Measurements from ENCODE around the gene FBXO48.

Gene FBXO48

DNA sequence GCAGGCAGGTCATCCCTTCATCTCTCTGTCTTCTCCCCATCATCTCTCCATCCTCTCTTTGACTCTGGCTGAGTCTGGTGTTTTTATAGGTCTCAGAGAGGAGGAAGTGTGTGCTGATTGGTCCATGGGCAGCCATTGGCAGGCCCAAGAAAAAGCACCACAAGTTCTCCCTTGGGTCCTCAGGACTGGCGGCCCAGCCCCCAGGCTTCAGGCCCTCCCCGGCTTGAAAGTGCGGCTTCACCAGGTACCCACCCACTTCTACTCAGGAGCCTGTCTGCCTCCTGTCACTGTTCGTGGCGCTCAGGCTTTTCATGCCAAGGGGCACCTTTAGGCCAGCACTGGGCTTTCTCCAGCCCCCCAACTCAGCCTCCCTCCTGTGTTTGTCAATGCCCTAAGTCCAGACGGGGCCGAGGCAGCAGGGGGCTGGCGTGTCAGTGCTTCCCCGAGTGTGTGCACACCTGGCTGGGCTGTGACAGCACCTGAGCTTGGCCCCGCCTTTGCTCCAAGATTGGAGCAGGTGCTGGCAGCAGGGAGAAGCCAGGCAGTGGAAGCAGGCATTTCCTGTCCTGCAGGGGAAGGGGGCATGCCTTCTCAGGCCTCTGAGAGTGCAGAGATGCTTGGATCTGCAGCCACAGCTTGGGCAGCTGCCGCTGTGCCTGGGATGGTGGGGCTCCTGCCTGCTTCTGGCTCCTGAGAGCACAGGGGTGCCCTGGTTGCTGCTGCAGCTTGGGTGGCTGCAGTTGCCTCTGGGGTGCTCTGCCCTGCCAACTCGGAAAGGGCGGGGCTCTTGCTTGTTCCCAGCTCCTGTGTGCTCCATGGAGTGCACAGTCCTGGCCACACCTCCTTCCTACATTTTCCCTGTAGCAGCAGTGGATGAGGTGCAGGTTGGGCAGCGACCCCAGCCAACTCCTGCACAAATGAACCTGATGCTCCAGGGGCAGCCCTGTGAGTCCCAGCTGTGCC, 34.1 kb downstream of the FBXO48 start:
- Mint-ChIP-seq H3K27ac (peak overlapping the region; percentile 6), H3K4me3 (no peak overlapping the region), H3K4me1 (peaks cover 28% of the 10 kb centered on the region), H3K27me3 (no peaks in the 10 kb centered on the region), H3K36me3 (no peaks in the 10 kb centered on the region), H3K9me3 (no peaks in the 10 kb centered on the region)
- no peak for ATAC-seq

DNA sequence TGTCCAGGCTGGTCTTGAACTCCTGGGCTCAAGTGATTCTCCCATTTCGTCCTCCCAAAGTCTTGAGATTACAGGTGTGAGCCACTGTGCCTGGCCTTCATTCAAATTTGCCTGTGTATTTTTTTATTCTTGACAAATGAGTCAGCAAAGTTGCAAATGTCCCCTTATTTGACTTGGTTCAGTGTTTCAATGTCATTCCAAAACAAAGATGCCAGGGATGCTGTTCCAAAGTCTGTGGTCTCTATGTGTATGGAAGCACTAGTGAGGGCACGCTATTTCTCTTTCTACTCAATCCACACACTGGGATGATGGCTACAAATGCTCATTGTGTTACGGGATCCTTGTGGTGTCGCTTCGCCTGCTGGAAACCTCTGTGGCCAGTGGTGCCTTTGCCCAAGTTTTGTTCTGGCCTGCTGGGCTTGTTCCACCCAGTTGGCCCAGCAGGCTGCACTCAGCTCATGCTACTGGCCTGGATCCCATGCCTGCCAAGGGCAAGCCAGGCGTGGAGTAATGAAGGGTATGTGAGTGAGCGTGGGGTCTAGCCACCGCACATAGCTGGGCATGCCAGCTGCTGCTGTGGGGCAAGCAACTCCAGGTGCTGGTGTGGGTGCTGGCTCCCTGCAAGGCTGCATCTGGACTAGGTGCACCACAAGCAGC, 35.6 kb downstream of the FBXO48 start:
- no peak for ATAC-seq
- Mint-ChIP-seq H3K4me3 (no peak overlapping the region), H3K4me1 (peaks cover 35% of the 10 kb centered on the region), H3K27ac (no peak overlapping the region), H3K9me3 (no peaks in the 10 kb centered on the region), H3K27me3 (no peaks in the 10 kb centered on the region), H3K36me3 (no peaks in the 10 kb centered on the region)

DNA sequence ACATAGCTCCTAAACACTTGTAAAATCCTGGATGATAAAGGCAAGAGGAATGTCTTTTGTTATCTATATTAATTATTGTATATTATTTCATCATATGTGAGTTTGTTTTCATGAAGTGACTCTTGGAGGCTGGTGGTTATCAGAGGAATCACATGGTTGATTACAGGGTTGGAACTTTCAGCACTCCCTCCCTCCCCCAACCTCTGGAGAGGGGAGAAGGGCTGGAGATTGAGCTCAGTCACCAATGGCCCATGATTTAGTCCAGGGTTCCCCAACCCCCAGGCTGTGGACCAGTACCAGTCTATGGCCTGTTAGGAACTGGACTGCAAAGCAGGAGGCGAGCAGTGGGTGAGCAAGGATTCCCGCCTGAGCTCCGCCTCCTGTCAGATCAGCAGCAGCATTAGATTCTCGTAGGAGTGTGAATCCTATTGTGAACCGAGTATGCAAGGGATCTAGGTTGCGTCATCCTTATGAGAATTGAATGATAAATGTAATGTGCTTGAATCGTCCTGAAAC, 37.7 kb downstream of the FBXO48 start:
- Mint-ChIP-seq H3K9me3 (no peaks in the 10 kb centered on the region), H3K27ac (no peak overlapping the region), H3K36me3 (no peaks in the 10 kb centered on the region), H3K4me1 (peaks cover 29% of the 10 kb centered on the region), H3K27me3 (no peaks in the 10 kb centered on the region), H3K4me3 (no peak overlapping the region)
- no peak for ATAC-seq

DNA sequence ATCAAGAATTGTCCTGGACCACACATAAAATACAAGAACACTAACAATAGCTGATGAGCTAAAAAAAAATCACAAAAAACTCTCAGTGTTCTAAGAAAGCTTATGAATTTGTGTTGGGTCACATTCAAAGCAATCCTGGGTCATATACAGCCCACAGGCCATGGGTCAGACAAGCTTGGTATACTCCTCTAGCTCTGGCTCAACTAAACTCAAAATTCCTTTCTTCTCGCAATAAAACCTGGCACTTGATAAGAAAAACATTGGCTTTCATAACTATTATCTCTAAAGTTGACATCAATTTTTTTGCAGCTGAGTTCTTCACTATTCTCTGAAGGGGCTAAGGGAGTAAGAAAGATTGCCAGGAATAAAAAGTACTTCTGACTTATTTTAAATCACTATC, 38.3 kb downstream of the FBXO48 start:
- Mint-ChIP-seq H3K9me3 (no peaks in the 10 kb centered on the region), H3K4me1 (peaks cover 29% of the 10 kb centered on the region), H3K27me3 (no peaks in the 10 kb centered on the region), H3K36me3 (no peaks in the 10 kb centered on the region), H3K4me3 (no peak overlapping the region), H3K27ac (no peak overlapping the region)
- ATAC-seq: no peak

DNA sequence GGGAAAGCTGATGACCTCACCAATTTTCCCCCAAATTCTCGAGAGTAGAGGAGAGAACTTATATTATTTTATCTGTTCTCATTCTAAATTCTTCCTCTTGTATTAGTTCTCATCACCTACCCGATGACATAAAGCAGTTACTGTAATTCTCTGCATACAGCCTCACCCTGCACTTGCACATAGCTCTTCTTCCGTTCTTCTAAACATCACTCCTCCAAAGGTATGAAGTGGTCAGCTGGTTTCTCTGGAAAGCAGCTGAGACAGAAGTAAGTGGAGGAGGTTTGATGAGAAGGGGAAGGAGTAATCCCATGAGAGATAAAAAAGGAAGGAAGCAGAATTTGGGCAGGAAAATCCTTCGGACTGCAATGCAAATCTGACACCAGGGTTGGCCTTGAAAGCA, 39.0 kb downstream of the FBXO48 start:
- Mint-ChIP-seq H3K4me3 (no peak overlapping the region), H3K27me3 (no peaks in the 10 kb centered on the region), H3K27ac (no peak overlapping the region), H3K36me3 (no peaks in the 10 kb centered on the region), H3K4me1 (peaks cover 29% of the 10 kb centered on the region), H3K9me3 (no peaks in the 10 kb centered on the region)
- ATAC-seq: no peak

DNA sequence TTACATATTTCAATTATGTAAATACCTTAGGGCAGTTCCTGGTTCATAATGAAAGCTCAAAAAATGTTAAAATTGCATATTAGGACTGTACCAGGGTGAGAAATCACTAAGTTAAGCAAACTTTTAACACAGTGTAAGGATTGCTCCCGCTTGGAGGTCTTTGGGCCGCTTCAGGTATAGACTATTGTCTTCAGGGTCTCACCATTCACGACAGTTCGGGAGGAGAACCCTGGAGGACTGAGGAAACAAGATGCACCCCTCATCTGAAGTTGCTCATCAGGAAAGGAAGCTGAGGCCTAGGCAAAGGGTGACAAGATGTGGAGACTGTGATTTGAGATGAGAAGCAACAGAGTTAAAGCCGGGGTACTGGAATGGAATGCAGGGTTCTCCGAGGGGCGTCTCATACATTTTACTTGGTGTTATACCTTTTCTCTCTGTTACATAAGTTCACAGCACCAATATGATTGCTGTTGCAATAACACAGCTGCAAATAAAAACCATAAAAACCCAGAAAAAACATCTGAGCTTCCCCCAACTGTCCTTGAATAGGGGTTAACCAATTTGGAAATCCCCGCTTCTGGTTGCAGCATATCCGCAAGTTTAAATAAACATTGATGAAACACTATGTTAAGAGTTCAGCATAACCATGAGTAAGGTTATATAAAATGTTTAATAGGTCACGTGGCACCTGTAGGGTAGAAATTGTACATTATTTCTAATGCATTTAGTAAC, 40.1 kb downstream of the FBXO48 start:
- Mint-ChIP-seq H3K27me3 (no peaks in the 10 kb centered on the region), H3K27ac (peak overlapping the region; percentile 47), H3K4me1 (peaks cover 23% of the 10 kb centered on the region), H3K4me3 (no peak overlapping the region), H3K36me3 (no peaks in the 10 kb centered on the region), H3K9me3 (no peaks in the 10 kb centered on the region)
- ATAC-seq: peak; percentile 51

DNA sequence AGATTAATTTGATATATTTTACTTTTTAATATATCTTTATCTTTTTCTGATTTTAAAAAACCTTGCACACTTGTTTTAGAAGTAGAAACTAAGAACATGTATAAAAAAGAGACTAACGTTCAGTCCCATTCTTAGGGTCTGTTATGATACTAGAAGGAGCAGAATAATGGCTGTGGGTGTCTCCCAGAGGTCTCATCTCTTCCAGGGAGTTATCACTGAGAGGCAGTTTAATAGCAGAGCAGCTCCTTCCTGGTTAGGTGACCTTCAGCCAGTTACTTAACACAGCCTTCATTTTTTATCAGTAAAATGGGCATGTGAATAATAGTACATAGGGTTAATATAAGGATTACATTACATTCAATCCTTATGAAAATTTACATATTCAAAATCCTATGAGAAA, 40.6 kb downstream of the FBXO48 start:
- no peaks in the 10 kb centered on the region for H3K27me3 Mint-ChIP-seq
- no peaks in the 10 kb centered on the region for H3K9me3 Mint-ChIP-seq
- no peaks in the 10 kb centered on the region for H3K36me3 Mint-ChIP-seq
- peaks cover 29% of the 10 kb centered on the region for H3K4me1 Mint-ChIP-seq
- peak overlapping the region; percentile 47 for H3K27ac Mint-ChIP-seq
- no peak overlapping the region for H3K4me3 Mint-ChIP-seq
- no peak for ATAC-seq

DNA sequence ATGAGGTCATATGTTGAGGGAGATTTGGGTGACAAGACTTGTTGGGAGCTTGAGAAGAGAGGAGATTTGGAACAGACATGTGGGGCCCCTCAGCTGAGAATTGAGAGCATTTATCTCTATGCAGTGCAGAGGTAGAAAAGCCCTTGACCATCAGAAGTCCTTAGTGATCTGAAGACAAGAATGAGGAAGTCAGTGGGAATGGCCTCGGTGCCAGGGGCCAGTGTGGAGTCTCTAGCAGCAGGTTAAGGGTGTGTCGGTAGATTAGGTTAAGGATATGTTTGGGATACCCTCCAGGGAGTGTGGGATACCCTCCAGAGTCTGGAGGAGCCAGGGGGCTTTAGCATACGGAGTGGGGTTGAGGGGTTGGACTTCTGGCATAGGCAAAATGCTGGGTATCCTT, 41.6 kb downstream of the FBXO48 start:
- ATAC-seq: no peak
- Mint-ChIP-seq H3K9me3 (no peaks in the 10 kb centered on the region), H3K27me3 (no peaks in the 10 kb centered on the region), H3K4me3 (no peak overlapping the region), H3K36me3 (no peaks in the 10 kb centered on the region), H3K4me1 (peaks cover 38% of the 10 kb centered on the region), H3K27ac (no peak overlapping the region)

DNA sequence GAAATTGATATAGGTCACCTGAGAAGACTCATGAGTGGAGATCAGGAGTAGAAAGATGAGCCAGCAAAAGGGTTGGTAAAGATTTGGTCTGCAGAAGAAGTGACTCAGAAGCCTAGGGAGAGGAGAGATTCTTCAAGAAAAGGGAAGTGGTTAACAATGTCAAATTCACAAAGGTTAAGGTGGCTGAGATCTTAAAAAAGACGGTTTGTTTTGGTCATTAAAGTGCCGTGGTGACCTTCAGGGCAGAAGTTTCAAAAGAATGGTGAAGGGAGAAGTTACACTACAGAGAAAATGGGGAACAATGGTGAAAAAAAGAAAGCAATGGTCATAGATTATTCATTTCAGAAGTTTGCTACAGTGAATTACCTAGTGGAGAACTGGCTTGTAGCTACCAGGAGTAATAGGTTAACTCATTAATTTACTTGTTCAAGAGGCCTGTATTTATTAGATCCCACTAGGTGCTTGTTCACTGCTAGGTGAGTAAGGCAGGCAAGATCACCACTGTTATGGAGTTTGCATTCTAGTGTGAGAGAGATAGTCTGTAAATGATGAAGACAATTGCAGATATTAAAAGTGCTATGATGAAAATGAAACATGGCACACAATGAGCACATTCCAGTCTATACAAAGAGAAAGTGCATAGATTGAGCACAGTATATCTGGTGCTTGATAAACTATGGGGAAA, 43.0 kb downstream of the FBXO48 start:
- Mint-ChIP-seq H3K27me3 (no peaks in the 10 kb centered on the region), H3K4me1 (peaks cover 49% of the 10 kb centered on the region), H3K27ac (no peak overlapping the region), H3K9me3 (no peaks in the 10 kb centered on the region), H3K36me3 (no peaks in the 10 kb centered on the region), H3K4me3 (no peak overlapping the region)
- ATAC-seq: peak; percentile 94

DNA sequence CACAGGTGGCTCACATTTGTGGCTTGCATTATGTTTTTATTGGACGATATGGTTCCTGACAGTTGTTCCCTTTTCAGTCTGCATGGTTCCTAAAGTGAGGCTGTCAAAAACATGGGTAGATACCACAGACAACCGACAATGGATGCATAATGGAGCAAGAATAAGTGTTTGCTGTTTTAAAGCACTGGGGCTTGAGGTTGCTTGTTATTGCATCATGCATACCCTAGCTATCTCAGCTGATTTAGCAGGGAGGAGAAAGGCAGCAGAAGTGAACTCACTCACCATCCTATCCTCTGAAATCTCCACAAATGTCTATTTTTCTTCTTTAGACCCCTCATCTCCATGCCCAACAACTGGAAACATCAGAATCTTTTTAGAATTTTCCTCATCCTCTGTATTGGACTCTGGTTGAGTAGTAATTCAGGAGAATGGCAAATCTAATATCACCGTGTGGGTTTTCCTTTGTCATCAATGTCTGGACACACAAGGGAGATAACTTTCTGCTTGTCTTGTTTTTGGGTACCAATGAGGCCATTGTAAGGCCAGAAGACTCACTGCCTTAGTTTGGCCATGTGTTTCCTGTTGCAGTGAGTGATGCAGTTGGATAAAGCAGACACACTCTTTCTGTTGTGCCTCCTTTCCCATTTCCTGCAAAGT, 46.7 kb downstream of the FBXO48 start:
- H3K27ac Mint-ChIP-seq: peak overlapping the region; percentile 9
- H3K9me3 Mint-ChIP-seq: no peaks in the 10 kb centered on the region
- no peaks in the 10 kb centered on the region for H3K27me3 Mint-ChIP-seq
- no peak overlapping the region for H3K4me3 Mint-ChIP-seq
- H3K4me1 Mint-ChIP-seq: peaks cover 60% of the 10 kb centered on the region
- no peaks in the 10 kb centered on the region for H3K36me3 Mint-ChIP-seq
- ATAC-seq: no peak

DNA sequence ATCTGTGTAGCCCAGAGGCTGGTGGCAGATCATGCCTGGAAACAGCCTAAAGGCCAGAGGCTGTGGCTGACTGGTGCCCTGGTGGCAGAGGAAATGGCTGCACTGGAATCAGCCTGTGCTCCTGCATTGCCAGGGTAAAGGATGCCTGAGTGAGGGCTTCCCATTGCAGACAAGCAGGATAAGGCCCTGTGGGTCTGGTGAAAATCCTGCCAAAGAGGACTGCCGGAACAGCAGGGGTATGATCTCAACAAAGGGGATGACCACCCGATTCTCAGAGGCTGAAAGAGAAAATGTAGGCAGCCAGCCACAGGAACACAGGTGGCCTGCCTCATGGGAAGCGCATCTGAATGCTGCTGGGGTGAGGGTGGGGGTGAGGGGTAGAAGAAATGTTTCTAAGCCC, 48.2 kb downstream of the FBXO48 start:
- ATAC-seq: peak; percentile 53
- Mint-ChIP-seq H3K27ac (peak overlapping the region; percentile 72), H3K27me3 (no peaks in the 10 kb centered on the region), H3K36me3 (no peaks in the 10 kb centered on the region), H3K4me1 (peaks cover 62% of the 10 kb centered on the region), H3K4me3 (no peak overlapping the region), H3K9me3 (no peaks in the 10 kb centered on the region)

DNA sequence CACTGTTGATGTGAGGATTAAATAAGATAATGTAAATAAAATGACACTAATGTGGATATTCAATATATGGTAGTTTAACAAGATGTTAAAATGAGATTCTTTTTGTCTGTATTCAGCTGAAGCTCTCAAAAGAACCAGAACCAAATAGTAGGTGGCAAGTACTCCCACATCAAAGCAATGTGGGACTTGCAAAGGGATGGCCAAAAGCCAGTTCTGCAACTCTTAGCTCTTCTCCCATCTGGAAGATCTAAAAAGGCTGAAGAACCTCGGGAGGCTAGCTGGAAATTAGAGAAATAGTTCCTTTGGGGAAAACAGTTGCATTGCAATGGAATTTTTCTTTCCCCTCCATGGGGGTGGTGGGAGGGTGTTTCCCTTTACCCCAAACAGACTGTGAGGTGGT, 48.7 kb downstream of the FBXO48 start:
- Mint-ChIP-seq H3K4me3 (no peak overlapping the region), H3K9me3 (no peaks in the 10 kb centered on the region), H3K27ac (peak overlapping the region; percentile 72), H3K36me3 (no peaks in the 10 kb centered on the region), H3K27me3 (no peaks in the 10 kb centered on the region), H3K4me1 (peaks cover 66% of the 10 kb centered on the region)
- ATAC-seq: no peak

DNA sequence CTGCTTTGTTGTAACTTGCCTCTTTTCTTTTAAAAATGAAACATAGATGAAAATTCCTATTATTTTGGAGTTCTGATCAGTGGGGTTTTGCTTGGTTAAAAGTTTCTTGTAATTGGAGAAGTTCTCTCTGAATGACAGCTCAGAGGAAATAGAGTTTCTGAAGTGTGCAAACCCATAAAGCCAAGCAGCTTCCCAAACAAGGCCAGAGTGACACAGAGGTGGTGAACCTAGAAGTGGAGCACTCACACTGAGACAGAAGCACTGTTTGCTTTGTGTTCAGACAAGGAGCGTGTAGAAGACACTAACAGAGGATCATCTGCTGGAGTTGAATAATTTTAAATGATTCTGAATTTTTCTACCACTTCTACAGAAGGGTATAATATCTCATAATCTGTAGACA, 49.2 kb downstream of the FBXO48 start:
- Mint-ChIP-seq H3K4me3 (no peak overlapping the region), H3K27me3 (no peaks in the 10 kb centered on the region), H3K27ac (peak overlapping the region; percentile 72), H3K36me3 (no peaks in the 10 kb centered on the region), H3K9me3 (no peaks in the 10 kb centered on the region), H3K4me1 (peaks cover 71% of the 10 kb centered on the region)
- no peak for ATAC-seq

DNA sequence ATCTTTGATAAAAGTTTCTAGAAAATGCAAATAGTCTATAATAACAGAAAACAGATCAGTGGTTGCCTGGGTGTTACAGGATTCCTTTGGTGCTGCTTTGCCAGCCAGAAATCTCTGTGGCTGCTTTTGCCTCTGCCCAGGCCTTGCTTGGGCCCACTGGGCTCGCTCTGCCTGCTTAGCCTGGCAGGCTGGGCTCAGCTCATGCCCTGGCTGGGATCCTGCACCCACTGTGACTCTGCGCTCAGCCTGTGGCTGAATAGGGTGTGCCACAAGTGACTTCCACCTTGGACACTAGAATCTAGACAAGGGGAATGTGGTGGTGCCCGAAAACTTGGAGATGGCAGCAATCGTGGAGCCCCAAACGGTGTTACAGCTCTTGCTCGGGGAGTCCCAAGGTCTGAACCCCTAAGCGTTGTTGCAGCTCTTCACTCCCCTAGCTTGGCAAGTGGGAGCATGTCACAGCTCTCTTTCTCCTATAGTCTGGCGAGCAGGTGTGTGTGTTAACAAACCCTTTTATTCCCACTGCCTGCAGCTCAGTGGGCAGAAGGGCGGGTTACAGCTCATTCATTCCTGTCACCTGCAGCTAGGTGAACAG, 50.9 kb downstream of the FBXO48 start:
- Mint-ChIP-seq H3K27ac (peak overlapping the region; percentile 72), H3K4me3 (no peak overlapping the region), H3K4me1 (peaks cover 78% of the 10 kb centered on the region), H3K9me3 (no peaks in the 10 kb centered on the region), H3K36me3 (no peaks in the 10 kb centered on the region), H3K27me3 (no peaks in the 10 kb centered on the region)
- no peak for ATAC-seq
